Uterus (tissue), 2 donors: Measurements from ENCODE around the gene CACNA1F.

Experiments
- POLR2A ChIP-seq, 2 donors: fragments of 450-650 bp; IDR thresholded peaks; one replicate each; pipeline ENCODE4 v1.6.1; 2016; ENCODE audit warnings: antibody characterized with exemption in 2 of 2, mild to moderate bottlenecking in 1 of 2, moderate library complexity in 1 of 2
- TF ChIP-seq, protein P1 (sequence below), 4 experiments: fragments of 200-600 bp in 2 of 4; fragments of 450-650 bp in 2 of 4; sonication (generic) in 2 of 4; IDR thresholded peaks; one replicate each; pipeline ENCODE4 v1.5.1; 2016 to 2019; ENCODE audit warnings: antibody characterized with exemption in 4 of 4, mild to moderate bottlenecking in 2 of 4, moderate library complexity in 1 of 4

GRCh38 chrX:49272421-49272820, 39.3 kb upstream of the CACNA1F start:
- TF ChIP-seq, protein P1, sequence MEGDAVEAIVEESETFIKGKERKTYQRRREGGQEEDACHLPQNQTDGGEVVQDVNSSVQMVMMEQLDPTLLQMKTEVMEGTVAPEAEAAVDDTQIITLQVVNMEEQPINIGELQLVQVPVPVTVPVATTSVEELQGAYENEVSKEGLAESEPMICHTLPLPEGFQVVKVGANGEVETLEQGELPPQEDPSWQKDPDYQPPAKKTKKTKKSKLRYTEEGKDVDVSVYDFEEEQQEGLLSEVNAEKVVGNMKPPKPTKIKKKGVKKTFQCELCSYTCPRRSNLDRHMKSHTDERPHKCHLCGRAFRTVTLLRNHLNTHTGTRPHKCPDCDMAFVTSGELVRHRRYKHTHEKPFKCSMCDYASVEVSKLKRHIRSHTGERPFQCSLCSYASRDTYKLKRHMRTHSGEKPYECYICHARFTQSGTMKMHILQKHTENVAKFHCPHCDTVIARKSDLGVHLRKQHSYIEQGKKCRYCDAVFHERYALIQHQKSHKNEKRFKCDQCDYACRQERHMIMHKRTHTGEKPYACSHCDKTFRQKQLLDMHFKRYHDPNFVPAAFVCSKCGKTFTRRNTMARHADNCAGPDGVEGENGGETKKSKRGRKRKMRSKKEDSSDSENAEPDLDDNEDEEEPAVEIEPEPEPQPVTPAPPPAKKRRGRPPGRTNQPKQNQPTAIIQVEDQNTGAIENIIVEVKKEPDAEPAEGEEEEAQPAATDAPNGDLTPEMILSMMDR (IDR thresholded peaks at IDR 0.05) = no peak
- TF ChIP-seq POLR2A (IDR thresholded peaks at IDR 0.05) = no peak
